ENCODE measurements around the gene TRABD2B. TPM values are rescaled to one million over a fixed set of nuclear protein-coding genes. Genes with fewer than 3 reads are reported as not detected.

The TRABD2B gene
- total and polyA plus RNA-seq, 2 of the 4 experiments (the other 2 are of a cell fraction): not detected

- TF ChIP-seq SMC3 (IDR thresholded peaks at IDR 0.05; ENCODE audit: low read depth, low read length): no peak
- no peak for TF ChIP-seq RCOR1 (IDR thresholded peaks at IDR 0.05; ENCODE audit: insufficient replicate concordance, low read length)
- TF ChIP-seq CTCF (conservative IDR thresholded peaks at IDR 0.05; ENCODE audit: low read depth, low read length): no peak
- no peak for TF ChIP-seq FOS (IDR thresholded peaks at IDR 0.05; ENCODE audit: low read depth, low read length)
- TF ChIP-seq MXI1 (IDR thresholded peaks at IDR 0.05; ENCODE audit: borderline replicate concordance, low read depth, low read length): no peak
- TF ChIP-seq RFX5 (IDR thresholded peaks at IDR 0.05; ENCODE audit: low read depth, low read length): no peak
- no peak for TF ChIP-seq RAD21 (IDR thresholded peaks at IDR 0.05; ENCODE audit: low read length)
- TF ChIP-seq POLR2A (IDR thresholded peaks at IDR 0.05; ENCODE audit: low read depth, low read length): no peak
- no peak for TF ChIP-seq BHLHE40 (IDR thresholded peaks at IDR 0.05; ENCODE audit: low read depth, low read length)
- no peak for TF ChIP-seq MAFK (IDR thresholded peaks at IDR 0.05; ENCODE audit: low read depth, low read length)
- TF ChIP-seq, protein P1, sequence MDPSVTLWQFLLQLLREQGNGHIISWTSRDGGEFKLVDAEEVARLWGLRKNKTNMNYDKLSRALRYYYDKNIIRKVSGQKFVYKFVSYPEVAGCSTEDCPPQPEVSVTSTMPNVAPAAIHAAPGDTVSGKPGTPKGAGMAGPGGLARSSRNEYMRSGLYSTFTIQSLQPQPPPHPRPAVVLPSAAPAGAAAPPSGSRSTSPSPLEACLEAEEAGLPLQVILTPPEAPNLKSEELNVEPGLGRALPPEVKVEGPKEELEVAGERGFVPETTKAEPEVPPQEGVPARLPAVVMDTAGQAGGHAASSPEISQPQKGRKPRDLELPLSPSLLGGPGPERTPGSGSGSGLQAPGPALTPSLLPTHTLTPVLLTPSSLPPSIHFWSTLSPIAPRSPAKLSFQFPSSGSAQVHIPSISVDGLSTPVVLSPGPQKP (IDR thresholded peaks at IDR 0.05; ENCODE audit: borderline replicate concordance, low read depth, low read length): no peak
- TF ChIP-seq, protein P2, sequence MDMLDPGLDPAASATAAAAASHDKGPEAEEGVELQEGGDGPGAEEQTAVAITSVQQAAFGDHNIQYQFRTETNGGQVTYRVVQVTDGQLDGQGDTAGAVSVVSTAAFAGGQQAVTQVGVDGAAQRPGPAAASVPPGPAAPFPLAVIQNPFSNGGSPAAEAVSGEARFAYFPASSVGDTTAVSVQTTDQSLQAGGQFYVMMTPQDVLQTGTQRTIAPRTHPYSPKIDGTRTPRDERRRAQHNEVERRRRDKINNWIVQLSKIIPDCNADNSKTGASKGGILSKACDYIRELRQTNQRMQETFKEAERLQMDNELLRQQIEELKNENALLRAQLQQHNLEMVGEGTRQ (IDR thresholded peaks at IDR 0.05; ENCODE audit: low read depth, low read length): no peak
- no peak overlapping the region for H3K56ac ChIP-seq (ENCODE audit: extremely low read depth, insufficient read depth, low read length)
- no peak overlapping the region for H2BK5ac ChIP-seq (ENCODE audit: low read depth, low read length, poor library complexity, severe bottlenecking)
- H3K4me3 ChIP-seq (ENCODE audit: insufficient read depth, low read depth, low read length): no peak overlapping the region
- H4K91ac ChIP-seq (ENCODE audit: insufficient read depth, low read depth, low read length): no peak overlapping the region
- dilution Hi-C loops (cut with HindIII; ENCODE audit: low sequenced_read_pairs, unreplicated experiment) (no loop called here), intact Hi-C loops (cut with micrococcal nuclease) (no loop called here), in situ Hi-C loops (cut with MboI; ENCODE audit: low sequenced_read_pairs) (no loop called here)
- H4K5ac ChIP-seq (ENCODE audit: low read depth, low read length): no peak overlapping the region
- H3K4ac ChIP-seq (ENCODE audit: low read depth, low read length): no peak overlapping the region
- no peaks in the 10 kb centered on the region; the same call in 1 of the 2 replicates for H3K27me3 ChIP-seq (ENCODE audit: control insufficient read depth, insufficient read depth, low read length)
- no peaks in the 10 kb centered on the region for H3K9me1 ChIP-seq (ENCODE audit: insufficient read depth, low read length)
- no peaks in the 10 kb centered on the region for H4K20me1 ChIP-seq (ENCODE audit: insufficient read depth, low read length)
- no peak for DNase-seq
- no peak overlapping the region for H3K27ac ChIP-seq (ENCODE audit: insufficient read depth, low read length)
- H3K79me1 ChIP-seq (ENCODE audit: low read depth in 1 of 2, low read length in 2 of 2): no peaks in the 10 kb centered on the region
- H2AK9ac ChIP-seq (replicated peaks; ENCODE audit: low read depth, low read length, poor library complexity): no peak overlapping the region
- H2BK15ac ChIP-seq (ENCODE audit: low read depth, low read length): no peak overlapping the region
- no peak overlapping the region for H3K18ac ChIP-seq (ENCODE audit: low read depth, low read length)
- no TSS peak for BruUV-seq (replicated peaks)
- no peak overlapping the region for H3K23ac ChIP-seq (ENCODE audit: low read depth, low read length)
- H3K4me1 ChIP-seq (ENCODE audit: control insufficient read depth, insufficient read depth, low read length): no peaks in the 10 kb centered on the region
- H2BK120ac ChIP-seq (ENCODE audit: low read depth, low read length): no peak overlapping the region
- H3K14ac ChIP-seq (replicated peaks; ENCODE audit: low read depth, low read length): no peak overlapping the region
- ChIA-PET POLR2A (ENCODE audit: unreplicated experiment) (no interaction called here), CTCF (interaction anchor here (0.6 kb wide), 2 partner anchors 8 to 55 kb away, joined by 3 read pairs; no protein-coding TSS in a partner anchor)
- H3K36me3 ChIP-seq (ENCODE audit: control insufficient read depth, insufficient read depth, low read length): no peaks in the 10 kb centered on the region
- no peak overlapping the region for H2AK5ac ChIP-seq (ENCODE audit: low read depth, low read length)
- H2AFZ ChIP-seq (replicated peaks; ENCODE audit: low read length, poor library complexity): no peak overlapping the region
- H2BK20ac ChIP-seq (ENCODE audit: low read depth, low read length): no peak overlapping the region
- no peak overlapping the region for H3K4me2 ChIP-seq (ENCODE audit: low read depth, low read length)
- WGBS, 2 experiments (ENCODE audit: extremely low coverage in 2 of 2, insufficient read length in 1 of 2): 13% methylated on average over 1 of the region's 6 CpGs; no CpG with 5 or more reads in 1 of the 2 experiments
- no peaks in the 10 kb centered on the region for H3K9me3 ChIP-seq (ENCODE audit: control insufficient read depth, insufficient read depth, low read length)
- H3K9ac ChIP-seq (ENCODE audit: low read depth, low read length): no peak overlapping the region
- H4K8ac ChIP-seq (ENCODE audit: low read depth in 2 of 2, low read length in 2 of 2): no peak overlapping the region
- no peak for ATAC-seq (ENCODE audit: low read depth)
Measured at GRCh38 chr1:47786316-47786715, 210.9 kb downstream of the TRABD2B start.
